IMR-90 (cell line): ENCODE measurements around the gene GOLT1B. TPM values are rescaled to one million over a fixed set of nuclear protein-coding genes. Genes with fewer than 3 reads are reported as not detected.
A peak's percentile ranks its signal among the peaks of the same experiment; 100 is the strongest.

Experiments used
- ATAC-seq: fragments of 200-7000 bp; cut with Tn5 transposase; 2 replicates; pipeline ENCODE4 v1.9.1; 2020; ENCODE audit warnings: low read depth, mild to moderate bottlenecking, moderate library complexity
- BruUV-seq: library from RNA; stranded (reverse); fragments of 400-500 nt; replicated peaks from 2 replicates; lab custom pipeline; 2021; lab: Mats Ljungman, UMichigan
- CTCF ChIA-PET: fragments of 300-600 bp; formaldehyde crosslinking; extraction: SDS; loops from one replicate; lab custom pipeline; 2021; ENCODE audit warnings: antibody characterized with exemption; lab: Yijun Ruan, JAX
- POLR2A ChIA-PET: fragments of 300-600 bp; sonication (Branson Sonifier 250); formaldehyde crosslinking; loops from one replicate; lab custom pipeline; 2022; ENCODE audit warnings: antibody characterized with exemption; ENCODE audit not compliant: unreplicated experiment; lab: Charles Lee
- DNase-seq: peaks from one replicate; pipeline ENCODE4 v3.0.0; 2013
- H2AFZ ChIP-seq: replicated peaks from 2 replicates; pipeline ENCODE3; 2013; ENCODE audit warnings: low read length, mild to moderate bottlenecking; ENCODE audit not compliant: poor library complexity
- H2AK5ac ChIP-seq: 2 replicates; pipeline ENCODE4 v1.6.1; 2013; ENCODE audit warnings: low read depth, low read length, inconsistent platforms
- H2AK9ac ChIP-seq: replicated peaks from 2 replicates; pipeline ENCODE3; 2013; ENCODE audit warnings: mild to moderate bottlenecking, low read depth, low read length, moderate library complexity; ENCODE audit not compliant: poor library complexity
- H2BK120ac ChIP-seq: 2 replicates; pipeline ENCODE4 v1.6.1; 2013; ENCODE audit warnings: low read depth, low read length, inconsistent platforms
- H2BK15ac ChIP-seq: 3 replicates; pipeline ENCODE4 v1.6.1; 2013; ENCODE audit warnings: low read depth, low read length, inconsistent platforms
- H2BK20ac ChIP-seq: 2 replicates; pipeline ENCODE4 v1.6.1; 2013; ENCODE audit warnings: low read depth, mild to moderate bottlenecking, inconsistent platforms, low read length, moderate library complexity
- H2BK5ac ChIP-seq: 2 replicates; pipeline ENCODE4 v1.6.1; 2013; ENCODE audit warnings: mild to moderate bottlenecking, low read depth, low read length, inconsistent platforms; ENCODE audit not compliant: poor library complexity, severe bottlenecking
- H3K14ac ChIP-seq: replicated peaks from 2 replicates; pipeline ENCODE4 v1.6.1; 2013; ENCODE audit warnings: low read depth, low read length, inconsistent platforms
- H3K18ac ChIP-seq: 2 replicates; pipeline ENCODE4 v1.6.1; 2013; ENCODE audit warnings: low read depth, low read length, control low read depth
- H3K23ac ChIP-seq: 2 replicates; pipeline ENCODE4 v1.6.1; 2013; ENCODE audit warnings: low read depth, low read length, inconsistent platforms
- H3K27ac ChIP-seq: 2 replicates; pipeline ENCODE4 v1.5.1; 2013; ENCODE audit warnings: mild to moderate bottlenecking, control low read depth, low read length; ENCODE audit not compliant: insufficient read depth
- H3K27me3 ChIP-seq: 2 replicates; pipeline ENCODE4 v1.6.1; 2013; ENCODE audit warnings: low read length; ENCODE audit not compliant: control insufficient read depth, insufficient read depth
- H3K36me3 ChIP-seq: 2 replicates; pipeline ENCODE4 v1.6.1; 2013; ENCODE audit warnings: low read length, mixed read lengths; ENCODE audit not compliant: control insufficient read depth, insufficient read depth
- H3K4ac ChIP-seq: 2 replicates; pipeline ENCODE4 v1.6.1; 2013; ENCODE audit warnings: low read depth, low read length, inconsistent platforms
- H3K4me1 ChIP-seq: 2 replicates; pipeline ENCODE4 v1.6.1; 2013; ENCODE audit warnings: low read length, mixed read lengths; ENCODE audit not compliant: control insufficient read depth, insufficient read depth
- H3K4me2 ChIP-seq: 2 replicates; pipeline ENCODE4 v1.6.1; 2013; ENCODE audit warnings: low read depth, mild to moderate bottlenecking, control low read depth, low read length, moderate library complexity
- H3K4me3 ChIP-seq: 2 replicates; pipeline ENCODE4 v1.5.1; 2013; ENCODE audit warnings: low read depth, mild to moderate bottlenecking, control low read depth, low read length, moderate library complexity; ENCODE audit not compliant: insufficient read depth
- H3K56ac ChIP-seq: 2 replicates; pipeline ENCODE4 v1.6.1; 2013; ENCODE audit warnings: low read length, inconsistent platforms; ENCODE audit not compliant: insufficient read depth; ENCODE audit errors: extremely low read depth
- H3K79me1 ChIP-seq, 2 experiments: 2 replicates each; pipeline ENCODE4 v1.6.1; 2013; ENCODE audit warnings: low read length in 2 of 2, inconsistent platforms in 1 of 2, low read depth in 1 of 2
- H3K9ac ChIP-seq: 2 replicates; pipeline ENCODE4 v1.6.1; 2013; ENCODE audit warnings: low read depth, low read length, control low read depth
- H3K9me1 ChIP-seq: 2 replicates; pipeline ENCODE4 v1.6.1; 2013; ENCODE audit warnings: low read length, inconsistent platforms; ENCODE audit not compliant: insufficient read depth
- H3K9me3 ChIP-seq: 2 replicates; pipeline ENCODE4 v1.6.1; 2013; ENCODE audit warnings: low read length; ENCODE audit not compliant: control insufficient read depth, insufficient read depth
- H4K20me1 ChIP-seq: 2 replicates; pipeline ENCODE4 v1.6.1; 2013; ENCODE audit warnings: low read length, inconsistent platforms; ENCODE audit not compliant: insufficient read depth
- H4K5ac ChIP-seq: 2 replicates; pipeline ENCODE4 v1.6.1; 2013; ENCODE audit warnings: mild to moderate bottlenecking, low read depth, low read length, control low read depth
- H4K8ac ChIP-seq, 2 experiments: 2 replicates each; pipeline ENCODE4 v1.6.1; 2013; ENCODE audit warnings: low read depth in 2 of 2, low read length in 2 of 2, control low read depth in 1 of 2, inconsistent platforms in 1 of 2
- H4K91ac ChIP-seq: 2 replicates; pipeline ENCODE4 v1.6.1; 2013; ENCODE audit warnings: low read depth, low read length, inconsistent platforms; ENCODE audit not compliant: insufficient read depth
- CEBPB ChIP-seq: IDR thresholded peaks from 2 replicates; pipeline ENCODE4 v1.6.1; 2012; ENCODE audit warnings: low read depth, low read length, improper control_type of control experiment
- CTCF ChIP-seq: conservative IDR thresholded peaks from 2 replicates; pipeline ENCODE4 v1.5.1; 2012; ENCODE audit warnings: mild to moderate bottlenecking, low read depth, low read length, improper control_type of control experiment
- FOS ChIP-seq: fragments of 150-350 bp; IDR thresholded peaks from 2 replicates; pipeline ENCODE4 v1.6.1; 2016; ENCODE audit warnings: low read depth, low read length
- MAZ ChIP-seq: IDR thresholded peaks from 2 replicates; pipeline ENCODE4 v1.6.1; 2012; ENCODE audit warnings: low read depth, mild to moderate bottlenecking, low read length, improper control_type of control experiment, moderate library complexity, borderline replicate concordance
- NFE2L2 ChIP-seq: fragments of 150-350 bp; IDR thresholded peaks from 2 replicates; pipeline ENCODE4 v1.6.1; 2016; ENCODE audit warnings: low read depth, mild to moderate bottlenecking, low read length
- POLR2A ChIP-seq: IDR thresholded peaks from 2 replicates; pipeline ENCODE4 v1.6.1; 2012; ENCODE audit warnings: mild to moderate bottlenecking, low read depth, low read length
- SMC3 ChIP-seq: fragments of 150-350 bp; IDR thresholded peaks from 2 replicates; pipeline ENCODE4 v1.6.1; 2016; ENCODE audit warnings: low read depth, mild to moderate bottlenecking, antibody characterized with exemption, low read length, moderate library complexity
- WGBS, 2 experiments: methylation state at CpG; one replicate each; pipeline versions ENCODE4 v1.1.5 to v1.1.7; 2013; ENCODE audit warnings: missing lambda C conversion rate in 2 of 2; ENCODE audit not compliant: insufficient read length in 1 of 2; ENCODE audit errors: extremely low coverage in 2 of 2; 5-methylcytosine and 5-hydroxymethylcytosine counted together
- dilution Hi-C: fragments of 300-500 bp; cut with HindIII; formaldehyde crosslinking; loops from one replicate; pipeline ENCODE4 v1.14.3; 2018; ENCODE audit warnings: low sequenced_read_pairs; ENCODE audit not compliant: unreplicated experiment
- in situ Hi-C: fragments of 300-500 bp; cut with MboI; formaldehyde crosslinking; loops from 3 replicates; pipeline ENCODE4 v1.14.3; 2019; ENCODE audit warnings: low sequenced_read_pairs, inconsistent platforms, mixed read lengths
- intact Hi-C: fragments of 100-400 bp; cut with micrococcal nuclease; formaldehyde crosslinking; loops from 2 replicates; pipeline ENCODE4 v1.10.0; 2022
- polyA plus RNA-seq, 3 experiments: library from polyadenylated mRNA; depleted of rRNA; stranded (reverse); fragments of >200 nt; gene quantifications; 2 replicates each; pipeline ENCODE4 v1.2.3, GENCODE V29; 2012; ENCODE audit warnings: low replicate concordance in 1 of 3
- total RNA-seq: library from RNA; depleted of rRNA; stranded (reverse); fragments of >200 nt; gene quantifications from 2 replicates; pipeline ENCODE4 v1.2.3, GENCODE V29; 2012
- TF ChIP-seq, protein P1 (sequence below): fragments of 150-350 bp; IDR thresholded peaks from 2 replicates; pipeline ENCODE4 v1.6.1; 2016; ENCODE audit warnings: low read depth, mild to moderate bottlenecking, low read length, moderate library complexity, borderline replicate concordance

GOLT1B gene
- total and polyA plus RNA-seq, 2 of the 4 experiments (the other 2 are of a cell fraction) = 27.2 to 50.5 TPM

GRCh38 chr12:21546716-21547115 is 45.1 kb downstream of the GOLT1B start:
- ChIA-PET POLR2A (no interaction called here), CTCF (no interaction called here)
- H3K23ac ChIP-seq = no peak overlapping the region
- intact Hi-C loops (no loop called here), in situ Hi-C loops (no loop called here), dilution Hi-C loops (no loop called here)
- WGBS, 2 experiments = no CpG with 5 or more reads among the region's 1 CpG
- no peak overlapping the region for H2BK20ac ChIP-seq
- H2AK5ac ChIP-seq = no peak overlapping the region
- H3K79me1 ChIP-seq = no peaks in the 10 kb centered on the region
- no peak overlapping the region for H2BK15ac ChIP-seq
- no peak overlapping the region for H3K56ac ChIP-seq
- H3K36me3 ChIP-seq = no peaks in the 10 kb centered on the region
- ATAC-seq = no peak
- no peaks in the 10 kb centered on the region for H3K9me1 ChIP-seq
- H3K4ac ChIP-seq = no peak overlapping the region
- H3K4me2 ChIP-seq = peak overlapping the region; percentile 46; the same call in 1 of the 2 replicates
- no peak overlapping the region for H4K8ac ChIP-seq
- no peak for DNase-seq
- no TSS peak for BruUV-seq
- H3K27me3 ChIP-seq = no peaks in the 10 kb centered on the region
- no peak overlapping the region for H3K14ac ChIP-seq
- no peaks in the 10 kb centered on the region for H4K20me1 ChIP-seq
- no peak overlapping the region; the same call in 1 of the 2 replicates for H3K18ac ChIP-seq
- no peak overlapping the region for H2BK5ac ChIP-seq
- no peak overlapping the region for H2AFZ ChIP-seq
- no peak overlapping the region for H4K91ac ChIP-seq
- TF ChIP-seq SMC3 (no peak), NFE2L2 (no peak), CEBPB (no peak), MAZ (no peak), FOS (no peak), POLR2A (no peak), CTCF (no peak)
- TF ChIP-seq, protein P1, sequence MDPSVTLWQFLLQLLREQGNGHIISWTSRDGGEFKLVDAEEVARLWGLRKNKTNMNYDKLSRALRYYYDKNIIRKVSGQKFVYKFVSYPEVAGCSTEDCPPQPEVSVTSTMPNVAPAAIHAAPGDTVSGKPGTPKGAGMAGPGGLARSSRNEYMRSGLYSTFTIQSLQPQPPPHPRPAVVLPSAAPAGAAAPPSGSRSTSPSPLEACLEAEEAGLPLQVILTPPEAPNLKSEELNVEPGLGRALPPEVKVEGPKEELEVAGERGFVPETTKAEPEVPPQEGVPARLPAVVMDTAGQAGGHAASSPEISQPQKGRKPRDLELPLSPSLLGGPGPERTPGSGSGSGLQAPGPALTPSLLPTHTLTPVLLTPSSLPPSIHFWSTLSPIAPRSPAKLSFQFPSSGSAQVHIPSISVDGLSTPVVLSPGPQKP = no peak
- no peak overlapping the region for H3K9ac ChIP-seq
- no peak overlapping the region for H3K4me3 ChIP-seq
- no peak overlapping the region for H2BK120ac ChIP-seq
- no peaks in the 10 kb centered on the region; the same call in 1 of the 2 replicates for H3K4me1 ChIP-seq
- H3K9me3 ChIP-seq = no peaks in the 10 kb centered on the region
- no peak overlapping the region for H4K5ac ChIP-seq
- H3K27ac ChIP-seq = no peak overlapping the region
- no peak overlapping the region for H2AK9ac ChIP-seq
